ENCODE measurements around the gene DNA2. TPM values are rescaled to one million over a fixed set of nuclear protein-coding genes. Genes with fewer than 3 reads are reported as not detected.

DNA2 gene
- total RNA-seq, 1 donor from 2014 or later: 17.0 TPM

DNA sequence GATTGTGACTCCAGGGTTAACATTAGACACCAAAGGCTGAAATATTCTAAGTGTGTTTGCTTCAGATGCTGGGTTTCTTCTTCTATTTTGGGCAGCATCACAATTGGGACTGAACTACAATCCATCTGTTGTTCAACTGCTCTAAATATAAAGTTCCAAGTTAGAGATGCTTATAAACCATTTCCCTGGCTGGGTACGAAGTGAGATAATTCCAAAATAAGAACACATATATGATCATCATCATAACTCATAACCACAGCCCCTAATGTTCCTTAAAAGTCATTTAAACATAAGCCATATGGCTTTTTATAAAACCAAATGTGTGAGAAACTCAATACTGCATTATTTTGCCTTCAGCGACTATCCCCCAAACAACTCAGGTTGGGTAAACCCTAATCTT, 28.8 kb downstream of the DNA2 start:
- DNase-seq (ENCODE audit: low read depth): no peak
- H3K4me3 ChIP-seq (ENCODE audit: low read depth, low read length): no peak overlapping the region
- TF ChIP-seq, protein P1, sequence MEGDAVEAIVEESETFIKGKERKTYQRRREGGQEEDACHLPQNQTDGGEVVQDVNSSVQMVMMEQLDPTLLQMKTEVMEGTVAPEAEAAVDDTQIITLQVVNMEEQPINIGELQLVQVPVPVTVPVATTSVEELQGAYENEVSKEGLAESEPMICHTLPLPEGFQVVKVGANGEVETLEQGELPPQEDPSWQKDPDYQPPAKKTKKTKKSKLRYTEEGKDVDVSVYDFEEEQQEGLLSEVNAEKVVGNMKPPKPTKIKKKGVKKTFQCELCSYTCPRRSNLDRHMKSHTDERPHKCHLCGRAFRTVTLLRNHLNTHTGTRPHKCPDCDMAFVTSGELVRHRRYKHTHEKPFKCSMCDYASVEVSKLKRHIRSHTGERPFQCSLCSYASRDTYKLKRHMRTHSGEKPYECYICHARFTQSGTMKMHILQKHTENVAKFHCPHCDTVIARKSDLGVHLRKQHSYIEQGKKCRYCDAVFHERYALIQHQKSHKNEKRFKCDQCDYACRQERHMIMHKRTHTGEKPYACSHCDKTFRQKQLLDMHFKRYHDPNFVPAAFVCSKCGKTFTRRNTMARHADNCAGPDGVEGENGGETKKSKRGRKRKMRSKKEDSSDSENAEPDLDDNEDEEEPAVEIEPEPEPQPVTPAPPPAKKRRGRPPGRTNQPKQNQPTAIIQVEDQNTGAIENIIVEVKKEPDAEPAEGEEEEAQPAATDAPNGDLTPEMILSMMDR (conservative IDR thresholded peaks at IDR 0.05; ENCODE audit: low read depth, low read length): no peak

DNA sequence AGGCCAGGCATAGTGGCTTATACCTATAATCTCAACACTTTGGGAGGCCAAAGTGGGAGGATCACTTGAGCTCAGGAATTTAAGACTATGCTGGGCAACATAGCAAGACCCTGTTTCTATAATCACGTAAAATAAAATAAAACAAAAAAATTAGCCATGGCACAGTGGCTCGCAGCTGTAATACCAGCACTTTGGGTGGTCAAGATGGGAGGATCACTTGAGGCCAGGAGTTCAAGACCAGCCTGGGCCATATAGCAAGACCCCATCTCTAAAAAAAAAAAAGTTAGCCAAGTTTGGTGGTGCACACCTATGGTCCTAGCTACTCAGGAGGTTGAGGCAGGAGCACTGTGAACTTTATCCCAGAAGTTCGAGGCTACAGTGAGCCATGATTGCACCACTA, 30.9 kb downstream of the DNA2 start:
- H3K4me3 ChIP-seq (ENCODE audit: low read depth, low read length): no peak overlapping the region
- TF ChIP-seq, protein P1 (conservative IDR thresholded peaks at IDR 0.05; ENCODE audit: low read depth, low read length): no peak

DNA sequence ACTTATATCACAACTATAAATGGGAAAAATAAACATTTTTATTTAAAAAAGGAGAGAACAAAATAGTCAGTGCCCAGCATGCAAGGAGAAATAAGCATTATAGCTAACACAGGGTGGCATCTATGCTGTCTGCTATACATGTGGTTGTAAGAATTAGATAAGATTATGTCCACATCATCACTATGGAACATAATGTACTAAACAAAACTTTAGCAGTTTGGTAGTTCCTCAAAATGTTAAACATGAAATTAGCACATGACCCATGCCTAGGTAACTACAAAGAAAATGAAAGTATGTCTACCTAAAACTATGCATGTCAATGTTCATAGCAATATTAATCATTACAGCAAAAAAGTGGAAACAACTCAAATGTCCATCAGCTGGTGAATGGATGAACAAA, 36.0 kb downstream of the DNA2 start:
- no peak overlapping the region for H3K4me3 ChIP-seq (ENCODE audit: low read depth, low read length)
- no peak for DNase-seq (ENCODE audit: low read depth)
- TF ChIP-seq, protein P1 (conservative IDR thresholded peaks at IDR 0.05; ENCODE audit: low read depth, low read length): no peak

More for the DNA sequence above, 30.9 kb downstream of the DNA2 start:
- no peak for DNase-seq (ENCODE audit: low read depth)

DNA sequence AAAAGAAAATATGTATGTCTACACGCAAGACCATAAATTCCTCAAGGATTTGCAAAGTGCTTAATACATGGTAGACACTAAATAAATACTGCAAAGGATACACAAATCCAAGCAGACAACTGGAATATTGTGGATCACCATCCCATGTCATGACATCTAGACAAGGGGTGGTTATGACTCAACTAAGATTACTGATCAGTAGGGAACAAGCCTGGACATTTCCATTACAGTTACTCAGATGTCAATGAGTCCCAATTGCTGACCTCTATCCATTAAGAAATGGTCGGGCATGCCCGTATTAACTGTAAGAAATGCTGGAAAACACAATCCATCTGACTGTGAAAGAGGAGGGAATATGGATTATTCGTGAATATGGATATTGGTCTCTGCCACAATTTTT, 37.1 kb downstream of the DNA2 start:
- no peak for DNase-seq (ENCODE audit: low read depth)
- TF ChIP-seq, protein P1 (conservative IDR thresholded peaks at IDR 0.05; ENCODE audit: low read depth, low read length): no peak

DNA sequence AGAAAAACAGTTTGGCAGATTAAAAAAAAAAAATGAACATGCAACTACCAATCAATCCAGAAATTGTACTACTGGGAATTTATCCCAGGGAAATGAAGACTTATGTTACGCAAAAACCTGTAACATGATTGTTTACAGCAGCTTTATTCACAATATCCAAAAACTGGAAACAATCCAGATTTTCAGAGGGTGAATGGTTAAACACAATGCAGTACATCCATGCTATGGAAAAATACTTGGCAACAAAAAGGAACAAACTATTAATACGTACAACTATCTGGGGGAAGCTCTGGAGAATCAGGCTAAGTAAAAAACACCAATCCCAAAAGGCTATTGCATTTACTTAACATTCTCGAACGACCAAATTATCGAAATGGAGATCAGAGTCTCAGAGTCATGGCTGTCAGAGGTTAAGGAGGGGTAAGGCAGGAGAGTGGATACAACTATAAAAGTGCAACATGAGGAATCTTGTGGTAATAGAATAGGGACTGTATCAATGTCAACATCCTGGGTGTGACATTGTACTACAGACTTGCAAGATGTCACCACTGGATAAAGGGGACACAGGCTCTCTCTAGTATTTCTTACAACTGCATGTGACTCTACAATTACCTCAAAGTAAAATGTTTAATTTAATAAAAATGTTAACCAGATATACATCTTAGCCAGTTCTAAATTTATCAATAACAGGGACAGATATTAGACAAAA, 43.2 kb downstream of the DNA2 start:
- TF ChIP-seq, protein P1 (conservative IDR thresholded peaks at IDR 0.05; ENCODE audit: low read depth, low read length): no peak
- DNase-seq (ENCODE audit: low read depth): no peak
- H3K4me3 ChIP-seq (ENCODE audit: low read depth, low read length): no peak overlapping the region

More for the DNA sequence above, 37.1 kb downstream of the DNA2 start:
- H3K4me3 ChIP-seq (ENCODE audit: low read depth, low read length): no peak overlapping the region

DNA sequence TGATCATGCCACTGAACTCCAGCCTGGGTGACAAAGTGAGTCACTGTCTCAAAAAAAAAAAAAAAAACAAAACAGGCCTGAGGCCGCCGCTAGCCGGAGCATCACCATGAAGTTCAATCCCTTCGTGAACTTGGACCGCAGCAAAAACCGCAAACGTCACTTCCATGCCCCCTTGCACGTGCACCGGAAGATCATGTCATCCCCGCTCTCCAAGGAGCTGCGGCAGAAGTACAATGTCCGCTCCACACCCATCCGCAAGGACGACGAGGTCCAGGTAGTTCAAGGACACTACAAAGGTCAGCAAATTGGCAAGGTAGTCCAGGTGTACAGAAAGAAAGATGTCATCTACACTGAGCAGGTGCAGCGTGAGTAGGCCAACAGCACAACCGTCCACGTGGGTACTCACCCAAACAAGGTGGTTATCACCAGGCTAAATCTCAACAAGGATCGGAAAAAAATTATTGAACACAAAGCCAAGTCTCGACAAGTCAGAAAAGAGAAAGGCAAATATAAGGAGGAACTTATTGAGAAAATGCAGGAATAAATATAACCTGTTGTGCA, 47.2 kb downstream of the DNA2 start:
- no peak overlapping the region for H3K4me3 ChIP-seq (ENCODE audit: low read depth, low read length)
- TF ChIP-seq, protein P1 (conservative IDR thresholded peaks at IDR 0.05; ENCODE audit: low read depth, low read length): no peak

DNA sequence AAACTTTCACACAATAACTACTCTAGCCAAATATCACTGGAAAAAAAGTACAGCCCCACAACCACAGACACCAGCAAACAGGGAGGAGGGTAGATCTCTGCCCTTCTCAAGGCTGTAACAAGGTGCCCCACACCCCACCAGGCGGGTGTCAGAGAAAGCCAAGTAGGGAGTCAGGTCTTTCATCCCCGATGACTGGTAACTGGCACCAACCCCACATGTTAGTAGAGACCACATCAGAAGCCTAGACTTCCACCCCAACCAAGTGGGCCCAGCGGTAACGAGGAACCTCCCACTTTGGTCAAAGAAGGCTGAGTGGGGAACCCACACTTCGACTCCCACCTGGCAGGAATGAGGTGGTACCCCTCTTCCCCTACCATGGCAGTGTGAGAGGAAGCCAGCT, 48.3 kb downstream of the DNA2 start:
- DNase-seq (ENCODE audit: low read depth): no peak
- TF ChIP-seq, protein P1 (conservative IDR thresholded peaks at IDR 0.05; ENCODE audit: low read depth, low read length): no peak

More for the DNA sequence above, 47.2 kb downstream of the DNA2 start:
- DNase-seq (ENCODE audit: low read depth): no peak

More for the DNA sequence above, 48.3 kb downstream of the DNA2 start:
- no peak overlapping the region for H3K4me3 ChIP-seq (ENCODE audit: low read depth, low read length)

Data from epithelial cell of proximal tubule (primary cell).